Vagina (tissue), 2 donors: Measurements from ENCODE around the gene CCDC121.

Experiments used
- CTCF ChIP-seq, 3 experiments: fragments of 450-650 bp in 2 of 3; fragments of 200-600 bp in 1 of 3; sonication (generic) in 1 of 3; IDR thresholded peaks; one replicate each; pipeline ENCODE4 v1.5.1; 2017 to 2019; ENCODE audit warnings: antibody characterized with exemption in 3 of 3, mild to moderate bottlenecking in 2 of 3, moderate library complexity in 2 of 3
- POLR2A ChIP-seq, 2 donors: fragments of 450-650 bp; IDR thresholded peaks; one replicate each; pipeline ENCODE4 v1.6.1; 2017; ENCODE audit warnings: antibody characterized with exemption in 2 of 2, mild to moderate bottlenecking in 2 of 2, moderate library complexity in 2 of 2

DNA sequence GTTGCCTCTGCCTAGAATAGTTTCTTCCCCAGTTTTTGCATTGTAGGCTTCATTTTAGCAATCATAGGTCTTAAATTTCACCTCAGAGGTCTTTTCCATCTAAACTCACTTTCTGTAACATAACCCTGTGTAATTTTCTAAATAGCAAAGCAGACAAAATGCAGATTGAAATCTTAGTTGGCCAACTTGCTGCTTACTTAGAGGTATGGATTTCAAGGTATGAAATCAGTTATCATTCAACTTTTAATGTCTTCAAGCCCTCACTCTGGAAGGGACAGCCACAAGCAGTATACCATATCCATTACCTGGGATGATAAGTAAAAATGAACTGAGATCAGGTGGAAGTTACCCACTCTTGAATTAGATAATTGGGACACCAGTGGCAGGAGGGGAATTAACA is 3.9 kb downstream of the CCDC121 start:
- TF ChIP-seq CTCF (IDR thresholded peaks at IDR 0.05), result no peak
- no peak for TF ChIP-seq POLR2A (IDR thresholded peaks at IDR 0.05)
